Measurements from ENCODE around the gene TMIE. TPM values are rescaled to one million over a fixed set of nuclear protein-coding genes. Genes with fewer than 3 reads are reported as not detected.
A peak's percentile ranks its signal among the peaks of the same experiment; 100 is the strongest.

The TMIE gene
- total RNA-seq, 2 donors from 2014 or later, result 0.44 to 0.91 TPM

DNA sequence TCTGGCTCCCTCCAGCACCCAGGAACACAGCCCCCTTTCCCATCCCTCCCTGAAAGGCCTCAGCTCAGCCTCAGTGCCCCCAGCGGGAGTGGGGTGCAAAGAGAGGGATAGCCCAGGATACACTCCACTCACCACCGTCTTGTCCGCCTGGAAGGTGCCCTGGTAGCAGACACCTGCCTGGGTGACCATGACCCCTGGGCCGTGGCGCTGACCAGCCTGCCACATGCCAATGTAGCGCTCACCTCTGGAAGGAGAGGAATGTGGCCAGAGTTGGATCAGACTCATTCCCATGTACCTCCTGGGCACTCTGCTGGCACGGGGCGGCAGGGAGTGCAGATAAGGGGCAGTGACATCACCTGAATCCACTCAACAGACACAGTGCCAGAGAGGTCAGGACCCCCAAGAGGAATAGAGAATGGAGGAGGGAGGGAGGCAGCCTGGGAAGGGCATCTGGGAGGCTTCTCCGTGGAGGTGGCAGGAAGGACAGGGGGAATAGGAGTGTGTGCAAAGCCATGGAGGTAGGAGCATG lies 20.8 kb upstream of the TMIE start:
- DNase-seq (no peak), ATAC-seq (peak in 1 of 2 donors; percentile 40)
- intact Hi-C loops (cut with DNase I), result no loop called here

GRCh38 chr3:46681387-46681786 lies 19.8 kb upstream of the TMIE start:
- no peak for ATAC-seq
- intact Hi-C loops (cut with DNase I), result no loop called here
- no peak for DNase-seq

DNA sequence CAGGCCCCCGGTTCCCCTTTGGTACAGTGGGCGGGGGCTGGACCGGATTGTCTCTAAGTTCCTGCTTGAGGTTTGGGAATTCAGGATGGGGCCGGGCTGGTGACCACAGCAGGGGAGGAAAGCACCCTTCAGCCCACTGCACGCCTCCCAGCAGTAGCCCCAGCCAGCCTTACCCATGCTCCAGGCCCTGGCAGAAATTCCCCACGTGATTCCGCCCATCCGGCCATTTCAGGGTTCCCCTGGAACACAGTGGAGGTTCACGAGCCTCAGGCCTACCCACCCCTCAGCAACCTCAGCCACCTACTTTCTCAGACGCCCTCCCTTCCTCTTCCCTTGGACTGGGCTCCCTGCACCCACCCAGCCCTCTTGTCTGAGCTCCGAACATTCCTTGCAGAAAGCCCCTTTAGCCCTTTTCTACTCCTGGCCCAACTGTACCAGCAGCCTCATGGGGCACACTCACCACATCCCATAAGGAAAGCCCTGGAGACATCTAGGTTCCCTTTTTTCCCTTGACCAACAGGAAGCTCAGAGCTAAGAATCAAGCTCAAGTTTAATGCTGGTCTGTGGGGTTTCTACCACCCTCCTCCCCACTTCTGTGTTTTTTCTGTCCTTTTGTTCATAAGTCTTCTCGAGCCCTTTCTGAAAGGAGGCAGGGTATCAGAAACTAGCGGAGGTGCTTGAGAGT lies 19.2 kb upstream of the TMIE start:
- ATAC-seq, result no peak
- DNase-seq, result no peak
- intact Hi-C loops (cut with DNase I), result no loop called here

GRCh38 chr3:46682974-46683373 lies 18.2 kb upstream of the TMIE start:
- DNase-seq, result no peak
- intact Hi-C loops (cut with DNase I), result no loop called here
- ATAC-seq, result no peak

DNA sequence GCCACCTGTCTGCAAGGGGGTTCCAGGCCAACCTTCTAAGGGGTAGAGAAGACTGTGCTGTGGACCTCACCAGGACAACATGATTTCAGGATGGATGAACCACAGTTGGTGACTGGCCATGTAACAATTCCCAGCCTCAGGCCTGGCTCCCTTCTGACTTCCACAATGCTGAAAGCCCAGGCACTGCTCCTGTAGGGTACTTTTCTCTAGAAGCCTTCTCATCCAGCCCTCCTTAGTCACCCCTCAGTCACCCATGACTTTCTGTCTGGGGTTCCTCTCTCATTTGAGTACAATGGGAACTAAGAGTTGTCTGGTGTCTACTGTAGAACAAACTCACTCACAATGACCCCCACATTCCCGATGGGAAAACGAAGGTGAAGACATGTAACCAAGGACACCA lies 16.3 kb upstream of the TMIE start:
- intact Hi-C loops (cut with DNase I), result no loop called here
- ATAC-seq, result no peak
- no peak for DNase-seq

DNA sequence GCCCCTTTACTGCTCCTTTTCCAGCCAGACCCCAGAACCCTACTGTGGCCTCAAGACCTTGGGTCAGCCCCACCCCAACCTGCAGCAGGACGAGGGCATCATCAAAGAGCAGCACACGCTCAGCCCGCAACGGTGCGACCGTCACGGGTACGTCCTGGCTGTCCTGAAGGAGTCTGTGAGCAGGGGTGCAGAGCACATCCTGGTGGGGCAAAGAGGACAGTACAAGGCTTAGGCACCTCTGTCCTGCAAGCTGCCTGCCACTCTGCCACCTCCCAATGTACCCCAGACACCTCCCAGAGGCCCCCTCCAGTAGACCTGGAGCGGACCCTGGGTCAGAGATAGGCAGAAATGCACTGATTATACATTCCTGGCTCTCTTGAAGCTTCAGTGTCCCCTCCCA lies 15.7 kb upstream of the TMIE start:
- DNase-seq (no peak), ATAC-seq (no peak)
- intact Hi-C loops (cut with DNase I), result no loop called here

DNA sequence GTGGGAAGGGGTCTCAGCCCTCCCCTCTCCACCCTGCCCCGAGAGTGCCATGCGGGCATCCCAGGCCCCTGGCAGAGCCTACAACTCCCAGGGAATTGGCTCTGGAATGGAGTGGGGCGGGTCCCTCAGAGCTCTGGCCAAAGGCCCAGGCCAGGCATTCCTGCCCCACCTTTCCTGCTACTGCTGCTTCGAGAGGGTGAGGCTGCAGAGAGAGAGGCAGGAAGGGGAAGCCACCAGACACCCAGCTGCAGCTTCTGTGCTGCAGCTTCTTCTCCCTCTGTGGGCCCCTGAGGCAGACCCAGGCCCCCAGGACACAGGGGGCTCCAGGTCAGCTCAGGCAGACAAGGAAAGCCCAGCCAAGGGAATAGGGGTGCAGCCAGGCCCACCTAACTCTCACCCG lies 10.4 kb upstream of the TMIE start:
- intact Hi-C loops (cut with DNase I), result no loop called here
- peak; percentile 73 for DNase-seq
- ATAC-seq, result peak; percentile 23 to 44

DNA sequence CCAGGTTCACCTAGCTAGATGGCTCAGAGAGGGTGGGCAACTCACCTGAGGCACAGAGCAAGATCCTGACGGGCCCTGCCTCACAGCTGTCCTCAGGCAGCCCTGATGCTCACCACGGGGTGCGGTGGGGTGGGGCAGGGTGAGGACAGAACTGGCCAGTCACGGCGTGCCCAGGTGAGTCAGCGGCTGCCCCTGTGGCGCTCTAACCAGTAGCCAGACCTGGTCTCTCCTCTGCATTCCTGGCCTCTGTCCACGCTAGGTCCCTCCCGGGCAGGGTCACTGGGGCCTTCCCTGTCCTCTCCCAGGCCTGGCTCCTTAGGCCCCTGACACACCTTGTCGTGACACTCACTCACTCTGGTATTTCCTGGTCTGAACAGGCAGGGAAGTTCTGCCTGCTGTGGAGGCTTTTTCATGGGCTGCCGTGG lies 8.6 kb upstream of the TMIE start:
- ATAC-seq (no peak), DNase-seq (no peak)
- intact Hi-C loops (cut with DNase I), result no loop called here

DNA sequence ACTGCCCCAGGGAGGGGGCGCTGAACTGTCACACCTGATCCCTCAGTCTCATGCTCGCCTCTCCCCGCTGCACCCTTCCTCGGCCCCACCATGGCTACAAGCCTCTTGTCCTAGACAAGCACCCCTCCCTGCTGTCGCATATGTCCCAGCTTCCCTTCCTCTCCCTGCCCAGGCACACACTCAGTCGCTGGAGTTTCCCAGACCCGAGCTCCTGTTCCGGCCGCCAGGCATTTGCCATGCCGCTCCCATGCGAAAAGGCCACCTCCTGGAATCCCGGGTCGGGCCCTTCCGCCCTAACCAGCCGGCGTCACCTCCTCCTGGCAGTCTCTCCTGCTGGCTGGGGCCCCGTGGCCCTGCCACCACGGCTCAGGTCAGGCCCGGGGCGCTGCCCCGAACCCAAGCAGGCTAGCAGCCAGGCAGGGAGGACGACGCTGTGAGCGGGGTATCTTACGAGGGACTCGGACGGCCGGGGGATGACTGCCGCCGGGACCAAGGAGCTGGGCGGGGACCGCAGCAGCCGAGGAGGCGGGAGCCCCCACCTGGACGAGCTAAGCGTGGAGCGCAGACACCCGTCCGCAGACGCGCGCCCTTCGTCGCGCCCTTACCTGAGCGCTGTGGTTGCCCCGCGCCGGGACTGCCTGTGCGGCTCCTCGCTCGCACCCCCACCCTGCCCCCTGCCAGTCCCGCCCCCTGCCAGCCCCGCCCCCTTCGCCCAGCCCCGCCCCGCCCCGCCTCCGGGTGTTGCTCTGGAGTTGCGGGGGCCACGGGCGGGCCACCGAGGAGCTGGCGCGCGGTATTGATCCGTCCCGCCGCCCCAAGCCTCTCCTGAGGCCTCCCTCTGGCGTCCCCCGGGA lies 7.9 kb upstream of the TMIE start, which contains the start of gene ALS2CL:
ALS2CL (minus strand) TSS at position 642 of the 854 bp plus-strand sequence. CDS start 4,239 bp downstream, outside the sequence.
- DNase-seq (peak; percentile 63), ATAC-seq (peak; percentile 69 to 77)
- intact Hi-C loops (cut with DNase I), result no loop called here

GRCh38 chr3:46693892-46694226 lies 7.3 kb upstream of the TMIE start:
- intact Hi-C loops (cut with DNase I), result no loop called here
- peak; percentile 52 for DNase-seq
- peak; percentile 5 to 14 for ATAC-seq

DNA sequence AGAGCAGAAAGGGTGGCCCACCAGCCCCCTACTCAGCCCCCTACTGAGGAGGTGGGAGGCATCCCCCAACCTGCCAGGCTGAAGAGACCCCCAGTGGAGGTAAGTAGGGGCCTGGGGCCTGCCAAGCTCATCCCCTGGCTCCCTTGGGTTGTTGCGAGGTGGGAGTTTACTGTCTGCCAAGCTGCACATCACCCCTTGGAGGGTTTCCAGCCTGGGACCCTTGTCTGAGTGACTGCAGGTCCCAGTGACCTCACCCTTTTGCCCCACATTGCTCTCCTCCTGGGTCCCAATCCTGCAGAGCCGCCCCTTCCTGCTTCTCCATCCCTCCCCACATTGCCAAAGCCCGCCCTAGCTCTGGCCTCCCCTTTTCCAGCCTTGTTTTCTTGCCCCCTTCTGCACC lies 6.7 kb upstream of the TMIE start:
- DNase-seq (no peak), ATAC-seq (no peak)
- intact Hi-C loops (cut with DNase I), result no loop called here

DNA sequence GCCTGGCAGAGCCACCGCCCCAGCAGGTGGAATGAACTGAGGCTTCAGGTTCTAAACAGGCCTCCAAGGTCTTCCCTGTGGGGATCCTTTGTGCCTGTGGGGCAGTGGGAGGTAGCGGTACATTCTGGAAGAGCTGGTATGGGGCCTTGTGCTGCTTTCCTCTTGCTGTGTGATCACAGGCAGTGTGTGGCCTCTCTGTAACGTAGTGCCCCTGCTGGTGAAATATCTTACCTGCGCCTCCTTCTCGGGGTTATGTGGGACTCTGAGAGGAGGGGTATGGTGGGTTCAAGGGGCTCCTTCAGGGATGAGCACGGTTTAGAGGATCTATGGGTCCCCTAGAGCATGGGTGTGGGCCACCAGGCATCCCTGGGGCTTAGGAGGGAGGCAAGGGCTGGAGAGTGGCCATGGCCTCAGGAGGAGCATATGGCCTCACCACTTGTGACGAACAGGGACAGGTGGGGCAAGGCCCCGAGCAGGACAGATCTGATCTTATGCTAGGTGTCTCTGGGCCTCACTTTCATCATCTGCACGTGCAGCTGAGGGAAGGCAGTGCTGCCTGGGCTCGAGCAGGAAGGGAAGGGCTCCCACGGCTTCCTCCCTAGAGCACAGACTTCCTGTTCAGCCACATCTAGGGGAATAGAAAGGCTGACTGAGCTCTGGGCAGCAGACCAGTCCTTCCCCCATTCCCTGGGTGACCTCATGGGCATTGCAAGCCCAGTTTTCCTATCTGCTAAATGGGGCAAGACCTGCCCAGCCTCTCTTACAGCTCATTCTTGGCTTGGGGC lies 5.8 kb upstream of the TMIE start:
- peak; percentile 78 for DNase-seq
- intact Hi-C loops (cut with DNase I), result no loop called here
- peak; percentile 14 to 54 for ATAC-seq

DNA sequence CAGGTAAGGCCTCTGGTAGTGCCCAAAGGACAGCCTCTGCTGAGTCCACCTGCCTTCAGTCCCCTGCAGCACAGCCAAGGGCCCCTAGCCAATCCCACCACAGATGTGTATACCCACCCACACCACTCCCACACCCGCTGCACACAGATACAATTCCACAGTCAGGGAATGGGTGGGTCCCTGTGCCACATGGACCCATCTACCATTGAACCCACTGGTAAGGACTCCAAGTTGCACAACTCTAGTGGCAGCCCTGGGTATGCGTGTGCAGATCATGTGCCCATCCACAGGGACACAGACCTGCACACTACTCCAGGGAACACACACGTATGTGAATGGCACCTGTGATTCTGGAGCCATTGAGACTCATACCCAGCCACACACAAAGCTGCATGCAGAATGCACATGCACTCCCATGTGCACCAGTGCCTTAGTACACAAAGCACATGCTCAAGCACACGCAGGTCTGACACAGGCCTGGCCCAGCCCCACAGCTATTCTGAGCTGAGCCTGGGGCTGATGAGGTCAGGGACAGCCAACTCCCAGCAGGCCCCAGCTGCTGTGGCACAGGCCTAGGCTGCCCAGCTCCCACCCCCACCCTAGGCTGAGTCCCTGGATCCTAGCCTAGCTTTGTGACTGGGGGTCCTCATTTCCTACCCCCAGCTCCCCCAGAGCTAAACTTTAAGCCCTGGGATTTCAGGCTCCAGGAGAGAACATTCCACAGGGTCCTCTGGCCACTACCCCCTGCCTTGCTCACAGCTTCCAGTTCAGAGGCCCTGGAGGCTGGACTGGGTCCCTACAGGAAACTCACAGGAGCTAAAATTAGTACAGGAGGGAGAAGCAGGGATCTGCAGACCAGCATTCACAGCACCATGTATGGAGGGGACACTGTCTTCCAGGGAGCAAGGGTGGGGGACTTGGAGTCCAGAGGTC lies 5.0 kb upstream of the TMIE start:
- peak; percentile 61 to 72 for ATAC-seq
- peak; percentile 53 for DNase-seq
- intact Hi-C loops (cut with DNase I), result no loop called here

GRCh38 chr3:46699676-46700523 lies 1.3 kb upstream of the TMIE start:
- ATAC-seq, result peak; percentile 14 to 31
- intact Hi-C loops (cut with DNase I), result loop anchor here (5.0 to 10.0 kb wide), 3 partner anchors 145 to 305 kb away; no protein-coding TSS in a partner anchor
- DNase-seq, result peak; percentile 69

- intact Hi-C loops (cut with DNase I), result loop anchor here (5.0 to 10.0 kb wide), 3 partner anchors 144 to 304 kb away; no protein-coding TSS in a partner anchor
- ATAC-seq (no peak), DNase-seq (no peak)
These were observed 420 bp upstream of the TMIE start for GRCh38 chr3:46700772-46701171.

DNA sequence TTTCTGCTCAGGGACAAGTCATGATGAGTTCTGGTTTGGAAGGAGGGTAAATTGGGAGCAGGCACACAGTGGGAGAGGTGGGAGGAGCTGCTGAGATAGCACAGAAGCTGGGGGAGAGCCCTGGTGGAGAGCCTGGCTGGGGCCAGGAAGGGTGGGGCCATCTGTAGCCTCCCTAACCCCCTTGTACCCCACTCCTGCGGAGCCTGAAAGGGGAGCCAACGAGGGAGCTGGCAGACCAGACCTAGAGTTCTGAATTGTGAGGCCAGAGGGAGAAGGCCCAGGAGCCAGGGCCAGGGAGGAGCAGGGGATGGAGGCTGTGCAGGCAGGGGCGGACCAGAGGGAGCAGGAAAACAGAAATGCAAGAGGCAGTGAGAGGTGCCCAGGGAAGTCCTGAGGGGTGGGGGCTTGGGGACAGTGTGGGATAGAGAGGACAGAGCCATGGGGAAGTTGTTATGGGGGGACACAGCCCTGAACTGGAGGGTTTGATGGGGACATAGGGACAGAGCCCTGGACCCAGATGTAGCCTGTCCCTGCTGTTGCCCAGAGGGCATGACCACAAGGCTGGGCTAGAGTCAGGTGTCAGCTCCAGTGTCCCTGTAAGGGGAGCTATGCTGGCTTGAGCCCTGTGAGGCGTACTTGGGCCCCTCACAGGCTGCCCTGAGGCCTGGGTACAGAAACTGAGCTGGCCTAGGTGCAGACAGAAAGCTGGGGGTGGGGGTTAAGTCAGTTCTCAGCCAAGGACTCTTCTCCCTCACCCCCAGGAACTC lies 1.2 kb downstream of the TMIE start:
- intact Hi-C loops (cut with DNase I), result loop anchor here (5.0 to 10.0 kb wide), 3 partner anchors 142 to 302 kb away; no protein-coding TSS in a partner anchor
- ATAC-seq, result no peak
- peak; percentile 18 for DNase-seq
